Small intestine (tissue), 7 donors: ENCODE measurements around the gene AGO1. TPM values are rescaled to one million over a fixed set of nuclear protein-coding genes. Genes with fewer than 3 reads are reported as not detected.
"Not testable (repeated sequence)": the region's sequence is repeated elsewhere in the genome, so short reads cannot be mapped to it uniquely, and the experiment has no call there.

Experiments used
- DNase-seq, 2 donors: peaks; one replicate each; pipeline versions ENCODE4 v3.0.0 to v3.0.0-alpha.2; 2013
- FAIRE-seq: peaks from 2 replicates; lab custom pipeline; 2012; peaks lifted over from hg19 to GRCh38; lab: Jason Lieb, UNC
- H3K27ac ChIP-seq, 3 donors: one replicate each; pipeline ENCODE4 v1.5.1; 2013; ENCODE audit warnings: low read length in 2 of 3, mild to moderate bottlenecking in 2 of 3, control low read depth in 1 of 3, inconsistent platforms in 1 of 3, low read depth in 1 of 3, moderate library complexity in 1 of 3
- H3K27me3 ChIP-seq, 3 donors: one replicate each; pipeline ENCODE4 v1.6.1; 2013; ENCODE audit warnings: low read length in 3 of 3, inconsistent platforms in 1 of 3; ENCODE audit not compliant: control insufficient read depth in 3 of 3, insufficient read depth in 3 of 3
- H3K36me3 ChIP-seq, 3 donors: one replicate each; pipeline ENCODE4 v1.6.1; 2013; ENCODE audit warnings: low read length in 3 of 3, inconsistent platforms in 1 of 3, low read depth in 1 of 3, mild to moderate bottlenecking in 1 of 3, moderate library complexity in 1 of 3; ENCODE audit not compliant: control insufficient read depth in 3 of 3, insufficient read depth in 2 of 3
- H3K4me1 ChIP-seq, 3 donors: one replicate each; pipeline ENCODE4 v1.6.1; 2013; ENCODE audit warnings: low read length in 2 of 3, inconsistent platforms in 1 of 3, low read depth in 1 of 3, mild to moderate bottlenecking in 1 of 3, moderate library complexity in 1 of 3; ENCODE audit not compliant: control insufficient read depth in 3 of 3, insufficient read depth in 2 of 3
- H3K4me3 ChIP-seq, 3 donors: one replicate each; pipeline ENCODE4 v1.5.1; 2013; ENCODE audit warnings: low read length in 3 of 3, control low read depth in 1 of 3, inconsistent platforms in 1 of 3, low read depth in 1 of 3, mild to moderate bottlenecking in 1 of 3, moderate library complexity in 1 of 3
- H3K9me3 ChIP-seq, 2 donors: one replicate each; pipeline ENCODE4 v1.6.1; 2013; ENCODE audit warnings: low read depth in 1 of 2, low read length in 1 of 2; ENCODE audit not compliant: control insufficient read depth in 2 of 2, insufficient read depth in 1 of 2
- WGBS, 3 donors: extraction: QIAGEN DNeasy Blood & Tissue Kit; methylation state at CpG; one replicate each; pipeline ENCODE4 v1.1.7; 2013; 5-methylcytosine and 5-hydroxymethylcytosine counted together
- polyA plus RNA-seq, 4 donors: library from polyadenylated mRNA; stranded (reverse) in 3 of 4; unstranded in 1 of 4; fragments of 200-250 nt in 3 of 4; fragments of 120-200 nt in 1 of 4; gene quantifications; one replicate each; pipeline versions ENCODE4 v1.2.1 to v1.2.3, GENCODE V29; 2013
- donor health status: healthy with polysubstance abuse.
- donor health status: control.
- donor health status: control.
- donor health status: Bipolar disorder and iron deficiency.
- donor health status: healthy.

The AGO1 gene
- polyA plus RNA-seq, 4 donors = 2.4 to 16.8 (median 7.0) TPM

- H3K27ac ChIP-seq, H3K4me1 ChIP-seq, H3K36me3 ChIP-seq, H3K27me3 ChIP-seq, FAIRE-seq, H3K9me3 ChIP-seq, DNase-seq, H3K4me3 ChIP-seq: not testable (repeated sequence)
- 85 to 88% (median 88%) methylated on average over 4 of the region's 4 CpGs for WGBS, 3 donors
Observed at GRCh38 chr1:35874115-35874514, 8.9 kb upstream of the AGO1 start.

GRCh38 chr1:35876988-35877387 lies 6.0 kb upstream of the AGO1 start:
- Histone ChIP-seq H3K27me3 (no peaks in the 10 kb centered on the region), H3K4me3 (no peak overlapping the region), H3K36me3 (no peaks in the 10 kb centered on the region), H3K4me1 (peaks cover 0 to 4% (median 2%) of the 10 kb centered on the region in 3 donors), H3K27ac (no peak overlapping the region), H3K9me3 (no peaks in the 10 kb centered on the region)
- WGBS, 3 donors = 35 to 53% (median 52%) methylated on average over 5 of the region's 5 CpGs
- FAIRE-seq (no peak), DNase-seq (peak in 1 of 2 donors; percentile 40)

- 37 to 39% (median 38%) methylated on average over 4 of the region's 4 CpGs for WGBS, 3 donors
- FAIRE-seq (no peak), DNase-seq (peak in 1 of 2 donors; percentile 10)
- Histone ChIP-seq H3K9me3 (no peaks in the 10 kb centered on the region), H3K4me1 (peaks cover 9 to 23% (median 13%) of the 10 kb centered on the region in 3 donors), H3K4me3 (no peak overlapping the region), H3K36me3 (no peaks in the 10 kb centered on the region), H3K27me3 (no peaks in the 10 kb centered on the region), H3K27ac (no peak overlapping the region)
Observed at GRCh38 chr1:35881850-35882273, 1.1 kb upstream of the AGO1 start.

- WGBS, 3 donors = 56 to 66% (median 56%) methylated on average over 16 of the region's 16 CpGs
- no peak for FAIRE-seq
- H3K27ac ChIP-seq = no peak overlapping the region
Observed at GRCh38 chr1:35882586-35882944, 444 bp upstream of the AGO1 start.

GRCh38 chr1:35883635-35884101 lies 659 bp downstream of the AGO1 start:
- Histone ChIP-seq H3K27ac (peak overlapping the region; percentile 82 to 91 (median 86)), H3K9me3 (no peaks in the 10 kb centered on the region), H3K36me3 (no peaks in the 10 kb centered on the region), H3K4me3 (peak overlapping the region; percentile 97 to 100 (median 100)), H3K4me1 (peaks cover 14 to 40% (median 22%) of the 10 kb centered on the region in 3 donors), H3K27me3 (no peaks in the 10 kb centered on the region)
- FAIRE-seq = no peak
- DNase-seq = peak; percentile 70 to 81
- 0 to 2% (median 0%) methylated on average over 25 to 29 of the region's 29 CpGs for WGBS, 3 donors

More at GRCh38 chr1:35882586-35882944, 444 bp upstream of the AGO1 start:
- peaks cover 14 to 30% (median 19%) of the 10 kb centered on the region in 3 donors for H3K4me1 ChIP-seq
- H3K4me3 ChIP-seq = no peak overlapping the region
- no peak for DNase-seq
- H3K27me3 ChIP-seq = no peaks in the 10 kb centered on the region
- H3K36me3 ChIP-seq = no peaks in the 10 kb centered on the region
- H3K9me3 ChIP-seq = no peaks in the 10 kb centered on the region

- Histone ChIP-seq H3K4me3 (no peak overlapping the region), H3K27ac (no peak overlapping the region), H3K27me3 (no peaks in the 10 kb centered on the region), H3K36me3 (peaks cover 0 to 9% (median 0%) of the 10 kb centered on the region in 3 donors), H3K4me1 (peaks cover 14 to 40% (median 22%) of the 10 kb centered on the region in 3 donors), H3K9me3 (no peaks in the 10 kb centered on the region)
- FAIRE-seq (no peak), DNase-seq (no peak)
- WGBS, 3 donors = 32 to 47% (median 40%) methylated on average over 2 of the region's 2 CpGs
Observed at GRCh38 chr1:35884934-35885333, 1.9 kb downstream of the AGO1 start.

GRCh38 chr1:35885961-35886558 lies 3.1 kb downstream of the AGO1 start:
- DNase-seq (peak in 1 of 2 donors; percentile 28), FAIRE-seq (no peak)
- H3K36me3 ChIP-seq = peaks cover 0 to 11% (median 0%) of the 10 kb centered on the region in 3 donors
- peak overlapping the region; percentile 38 to 83 (median 43) for H3K27ac ChIP-seq
- no peaks in the 10 kb centered on the region for H3K9me3 ChIP-seq
- H3K4me3 ChIP-seq = no peak overlapping the region
- H3K27me3 ChIP-seq = no peaks in the 10 kb centered on the region
- WGBS, 3 donors = 29 to 52% (median 32%) methylated on average over 4 of the region's 4 CpGs
- peaks cover 12 to 36% (median 22%) of the 10 kb centered on the region in 3 donors for H3K4me1 ChIP-seq

GRCh38 chr1:35886577-35887431 lies 3.8 kb downstream of the AGO1 start:
- DNase-seq (peak; percentile 39 to 41), FAIRE-seq (no peak)
- WGBS, 3 donors = 16 to 32% (median 31%) methylated on average over 3 of the region's 3 CpGs
- peak overlapping the region; percentile 43 to 86 (median 61) for H3K27ac ChIP-seq
- H3K27me3 ChIP-seq = no peaks in the 10 kb centered on the region
- peaks cover 12 to 36% (median 22%) of the 10 kb centered on the region in 3 donors for H3K4me1 ChIP-seq
- H3K4me3 ChIP-seq = peak overlapping the region in 1 of 3 donors; percentile 4
- H3K9me3 ChIP-seq = no peaks in the 10 kb centered on the region
- H3K36me3 ChIP-seq = peaks cover 0 to 15% (median 1%) of the 10 kb centered on the region in 3 donors
